Measurements from ENCODE around the gene TMEM184A. TPM values are rescaled to one million over a fixed set of nuclear protein-coding genes. Genes with fewer than 3 reads are reported as not detected.

TMEM184A gene
- total and polyA plus RNA-seq, 2 experiments from 2014 or later: 14.5 to 24.7 TPM

- TF ChIP-seq EZH2 (IDR thresholded peaks at IDR 0.05; ENCODE audit: borderline replicate concordance) (no peak), CTCF (IDR thresholded peaks at IDR 0.05; ENCODE audit: poor library complexity) (no peak), EZH2phosphoT487 (IDR thresholded peaks at IDR 0.05; ENCODE audit: low read depth, severe bottlenecking, unreplicated experiment) (no peak)
- H3K27ac ChIP-seq: no peak overlapping the region
- H2AFZ ChIP-seq: no peak overlapping the region
- no peaks in the 10 kb centered on the region for H3K27me3 ChIP-seq
- WGBS (ENCODE audit: low lambda C conversion rate, missing lambda C conversion rate): 89% methylated on average over 15 of the region's 15 CpGs
- H3K36me3 ChIP-seq (replicated peaks; ENCODE audit: insufficient read depth, low read depth): no peaks in the 10 kb centered on the region
- no peaks in the 10 kb centered on the region for H4K20me1 ChIP-seq (ENCODE audit: insufficient read depth, poor library complexity, severe bottlenecking)
- no peaks in the 10 kb centered on the region for H3K79me2 ChIP-seq
- H3K4me3 ChIP-seq: no peak overlapping the region
- H3K9me2 ChIP-seq (replicated peaks; ENCODE audit: insufficient read depth): no peaks in the 10 kb centered on the region
- H3K4me2 ChIP-seq: no peak overlapping the region
- H3K4me1 ChIP-seq (ENCODE audit: insufficient read depth): no peaks in the 10 kb centered on the region
- H3K9me3 ChIP-seq (ENCODE audit: low read depth): no peaks in the 10 kb centered on the region
- DNase-seq (ENCODE audit: low spot score): no peak
Observed at GRCh38 chr7:1602386-1602785, 46.4 kb upstream of the TMEM184A start.

- TF ChIP-seq EZH2phosphoT487 (IDR thresholded peaks at IDR 0.05; ENCODE audit: low read depth, severe bottlenecking, unreplicated experiment) (no peak), CTCF (IDR thresholded peaks at IDR 0.05; ENCODE audit: poor library complexity) (no peak)
- H3K36me3 ChIP-seq (replicated peaks; ENCODE audit: insufficient read depth, low read depth): no peaks in the 10 kb centered on the region
- no peak for DNase-seq (ENCODE audit: low spot score)
- no peak overlapping the region for H3K4me3 ChIP-seq
- no peak overlapping the region for H2AFZ ChIP-seq
- no peaks in the 10 kb centered on the region for H3K79me2 ChIP-seq
- H3K9me3 ChIP-seq (ENCODE audit: low read depth): no peaks in the 10 kb centered on the region
- H3K27me3 ChIP-seq: no peaks in the 10 kb centered on the region
- H4K20me1 ChIP-seq (ENCODE audit: insufficient read depth, poor library complexity, severe bottlenecking): no peaks in the 10 kb centered on the region
- no peaks in the 10 kb centered on the region for H3K9me2 ChIP-seq (replicated peaks; ENCODE audit: insufficient read depth)
- 93% methylated on average over 24 of the region's 24 CpGs for WGBS (ENCODE audit: low lambda C conversion rate, missing lambda C conversion rate)
- H3K4me1 ChIP-seq (ENCODE audit: insufficient read depth): no peaks in the 10 kb centered on the region
- H3K4me2 ChIP-seq: no peak overlapping the region
- H3K27ac ChIP-seq: no peak overlapping the region
Observed at GRCh38 chr7:1601956-1602355, 46.0 kb upstream of the TMEM184A start.

GRCh38 chr7:1599640-1600395 lies 43.8 kb upstream of the TMEM184A start:
- no peaks in the 10 kb centered on the region for H3K4me1 ChIP-seq (ENCODE audit: insufficient read depth)
- no peaks in the 10 kb centered on the region for H3K9me2 ChIP-seq (replicated peaks; ENCODE audit: insufficient read depth)
- no peaks in the 10 kb centered on the region for H3K79me2 ChIP-seq
- H3K27ac ChIP-seq: no peak overlapping the region
- WGBS (ENCODE audit: low lambda C conversion rate, missing lambda C conversion rate): 91% methylated on average over 29 of the region's 29 CpGs
- no peaks in the 10 kb centered on the region for H3K9me3 ChIP-seq (ENCODE audit: low read depth)
- no peaks in the 10 kb centered on the region for H3K36me3 ChIP-seq (replicated peaks; ENCODE audit: insufficient read depth, low read depth)
- DNase-seq (ENCODE audit: low spot score): no peak
- H3K27me3 ChIP-seq: peaks cover 4% of the 10 kb centered on the region
- no peaks in the 10 kb centered on the region for H4K20me1 ChIP-seq (ENCODE audit: insufficient read depth, poor library complexity, severe bottlenecking)
- TF ChIP-seq EZH2 (IDR thresholded peaks at IDR 0.05; ENCODE audit: borderline replicate concordance) (no peak), EZH2phosphoT487 (IDR thresholded peaks at IDR 0.05; ENCODE audit: low read depth, severe bottlenecking, unreplicated experiment) (no peak), CTCF (IDR thresholded peaks at IDR 0.05; ENCODE audit: poor library complexity) (no peak)
- no peak overlapping the region for H2AFZ ChIP-seq
- no peak overlapping the region for H3K4me2 ChIP-seq
- no peak overlapping the region for H3K4me3 ChIP-seq

Measured in hepatocyte (in vitro differentiated cells).